SH-SY5Y (cell line): Measurements from ENCODE around the gene RBMS1.
A peak's percentile ranks its signal among the peaks of the same experiment; 100 is the strongest.

Source experiments
- GATA2 ChIP-seq: IDR thresholded peaks from 2 replicates; pipeline ENCODE4 v1.6.1; 2011; ENCODE audit warnings: mild to moderate bottlenecking, low read depth, low read length
- GATA3 ChIP-seq: IDR thresholded peaks from 2 replicates; pipeline ENCODE4 v1.6.1; 2011; ENCODE audit warnings: low read depth, mild to moderate bottlenecking, low read length, moderate library complexity

The RBMS1 gene

DNA sequence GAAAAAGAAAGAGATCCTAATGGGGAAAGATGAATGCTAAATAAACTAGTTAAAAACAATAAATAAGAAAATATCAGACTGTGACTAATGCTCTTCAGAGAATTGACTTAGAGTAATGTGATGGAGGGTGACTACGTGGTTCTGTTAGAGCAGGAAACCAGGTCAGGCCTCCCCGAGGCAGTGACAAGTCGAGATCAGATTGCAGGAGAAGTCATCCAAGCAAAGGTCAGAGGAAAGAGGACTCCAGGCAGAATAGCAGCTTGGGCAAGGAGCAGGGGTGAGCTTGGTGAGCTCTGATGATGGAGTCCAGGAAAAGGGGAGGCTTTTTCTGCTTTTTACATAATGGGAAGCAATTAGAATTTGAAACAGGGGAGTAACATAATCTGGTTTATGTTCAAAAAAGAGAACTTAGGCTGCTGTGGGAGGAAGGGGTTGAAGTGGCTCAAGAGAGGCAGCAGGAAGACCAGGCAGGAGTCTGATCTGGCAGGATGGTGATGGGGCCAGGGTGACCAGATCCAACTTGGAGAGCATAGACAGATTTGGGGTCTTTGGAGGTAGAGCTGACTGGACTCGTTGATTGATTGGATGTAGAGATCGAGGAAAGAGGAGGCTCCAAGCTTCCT, 266.2 kb downstream of the RBMS1 start:
- TF ChIP-seq GATA3 (no peak), GATA2 (no peak)

DNA sequence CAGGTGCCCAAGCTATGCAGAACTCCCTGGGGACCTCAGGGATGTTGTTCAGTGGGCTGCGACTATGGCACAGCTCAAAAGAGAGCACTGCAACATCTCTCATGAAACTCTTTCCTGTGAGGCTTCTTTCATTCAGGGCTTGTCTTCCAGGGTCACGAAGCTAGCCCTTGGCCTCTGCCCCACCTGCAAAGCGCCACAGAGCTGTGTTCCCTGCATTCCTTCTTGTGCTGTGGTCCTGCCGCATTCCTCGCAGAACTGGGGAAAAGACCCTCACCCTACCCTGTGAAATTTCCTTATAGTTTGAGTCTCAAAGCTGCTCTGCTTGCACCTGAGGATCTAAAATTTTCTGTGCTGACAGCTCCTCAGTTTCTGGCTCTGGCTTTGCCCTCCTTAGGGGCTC, 267.2 kb downstream of the RBMS1 start:
- no peak for TF ChIP-seq GATA3

DNA sequence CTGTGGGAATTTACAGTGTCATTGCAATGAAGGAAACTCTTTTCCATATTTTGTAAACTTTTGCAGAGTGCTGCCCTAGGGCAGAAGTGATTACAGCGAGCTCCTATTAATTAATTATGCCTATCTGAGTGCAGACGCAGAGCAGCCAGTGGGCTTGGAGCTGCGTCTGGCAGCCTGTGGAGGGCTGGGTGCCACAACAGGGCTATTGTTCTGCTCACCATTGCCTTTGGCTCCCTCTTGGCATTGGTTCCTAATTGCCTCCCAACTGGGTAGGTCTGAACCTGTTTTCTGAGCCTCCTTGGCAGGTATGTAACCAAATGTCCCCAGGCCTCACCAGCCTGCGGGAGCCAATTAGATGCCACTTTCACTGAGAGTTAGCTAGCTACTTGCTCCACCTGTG, 267.9 kb downstream of the RBMS1 start:
- TF ChIP-seq GATA2 (peak; percentile 77), GATA3 (no peak)

DNA sequence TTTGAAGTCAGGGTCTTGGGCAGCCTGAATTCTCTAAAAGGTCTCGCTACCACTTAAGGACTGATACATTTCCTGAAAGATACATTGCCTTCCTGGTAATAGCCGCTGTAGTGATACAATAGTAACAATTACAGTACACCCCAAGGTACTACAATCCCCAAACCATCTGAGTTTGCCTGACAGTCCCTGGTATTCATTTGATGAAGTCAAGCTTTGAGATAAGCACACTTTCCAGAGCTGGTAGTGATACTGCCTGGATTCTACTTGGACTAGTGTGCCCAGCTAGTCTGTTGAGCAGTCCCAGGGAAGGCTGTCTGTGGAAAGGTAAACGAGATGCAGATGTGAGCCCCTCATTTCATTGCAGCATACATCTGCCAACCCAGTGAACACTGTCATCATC, 269.1 kb downstream of the RBMS1 start:
- TF ChIP-seq GATA2 (peak; percentile 70), GATA3 (peak; percentile 51)

DNA sequence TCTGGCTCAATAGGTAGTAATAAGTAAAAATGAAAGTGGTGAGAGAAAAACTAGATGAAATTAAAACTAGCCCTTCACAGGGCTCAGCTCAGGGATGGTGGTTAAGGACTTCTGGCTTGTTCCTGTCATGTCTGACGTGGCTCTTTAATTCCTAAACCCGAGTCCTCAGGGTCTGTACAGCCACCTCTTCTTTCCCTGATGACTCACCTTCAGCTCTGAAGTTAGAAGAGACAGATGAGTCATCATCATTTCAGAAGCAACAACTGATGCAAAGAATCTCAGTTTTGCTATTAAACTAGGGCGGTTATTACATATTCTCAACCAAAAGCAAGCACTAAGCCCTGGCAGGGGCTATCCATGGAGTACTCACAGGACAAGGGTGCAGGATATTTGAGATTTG, 269.5 kb downstream of the RBMS1 start:
- TF ChIP-seq GATA3: no peak

DNA sequence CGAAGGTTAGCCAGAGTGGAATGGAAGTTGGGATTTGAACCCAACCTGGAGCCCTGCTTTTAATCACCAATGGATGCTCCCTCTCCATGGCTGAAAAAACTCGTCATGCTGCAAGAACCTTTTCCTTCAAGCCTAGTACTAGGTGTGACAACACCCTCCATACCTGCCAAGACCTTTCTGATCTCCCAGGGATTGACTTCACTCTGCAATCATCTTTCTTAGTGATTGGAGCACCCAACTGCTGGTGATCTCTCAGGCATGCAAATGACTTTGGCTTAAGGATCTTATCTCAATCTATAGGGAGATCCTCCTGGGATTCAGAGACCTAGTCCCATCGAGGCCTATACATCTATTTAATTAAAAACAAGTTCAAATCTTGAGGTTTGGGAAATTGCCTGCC, 270.0 kb downstream of the RBMS1 start:
- no peak for TF ChIP-seq GATA3
- no peak for TF ChIP-seq GATA2

DNA sequence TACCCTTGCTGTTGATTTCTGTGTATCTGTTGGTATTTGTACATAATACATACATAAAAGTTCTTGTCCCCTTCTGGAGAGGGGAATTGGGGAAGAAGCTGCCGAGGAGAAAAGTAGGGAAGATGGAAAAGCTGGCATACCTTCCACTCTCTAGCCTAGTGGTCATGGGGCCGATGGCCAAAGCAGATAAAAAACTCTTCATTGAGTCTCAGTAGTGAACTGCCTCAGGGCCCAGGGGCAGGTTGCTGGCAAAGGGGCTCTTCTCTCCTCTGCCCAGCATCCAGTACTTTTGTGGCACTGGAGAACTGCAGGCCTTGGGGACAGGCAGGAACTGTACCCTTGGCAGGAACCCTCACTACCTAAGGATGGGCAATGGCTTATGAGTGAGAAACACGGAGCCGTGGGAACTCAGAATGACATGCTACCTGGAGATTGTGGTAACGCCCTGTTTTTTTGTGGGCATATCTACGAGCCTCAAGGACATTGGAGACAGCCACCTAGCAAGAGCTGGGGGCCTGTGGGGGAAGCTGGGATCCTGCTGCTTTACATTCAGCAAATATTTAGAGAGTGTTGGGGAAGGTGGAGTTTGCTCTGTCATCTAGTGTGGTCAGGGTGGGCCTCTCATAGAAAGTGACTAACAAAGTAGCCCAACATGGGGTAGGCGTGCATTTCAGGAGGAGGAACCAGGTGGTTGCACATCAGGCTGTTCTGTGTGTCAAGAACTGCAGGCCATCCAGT, 270.9 kb downstream of the RBMS1 start:
- TF ChIP-seq GATA2: no peak
- no peak for TF ChIP-seq GATA3
